Spleen (tissue), 11 donors: ENCODE results near the gene PRSS57. TPM values are rescaled to one million over a fixed set of nuclear protein-coding genes. Genes with fewer than 3 reads are reported as not detected.

Experiments
- DNase-seq: peaks from one replicate; pipeline ENCODE4 v3.0.0-alpha.2; 2020
- H3K27ac ChIP-seq, 8 donors: fragments of 200-600 bp; sonication (generic) in 7 of 8; 1 replicate in 4 of 8; 2 replicates in 4 of 8; pipeline versions ENCODE4 v1.5.0 to v1.8.0; 2016 to 2021; ENCODE audit warnings: inconsistent platforms in 4 of 8, mild to moderate bottlenecking in 4 of 8, moderate library complexity in 1 of 8
- H3K27me3 ChIP-seq, 7 donors: fragments of 200-600 bp; sonication (generic) in 6 of 7; replicated peaks in 1 of 7; 1 replicate in 4 of 7; 2 replicates in 3 of 7; pipeline versions ENCODE4 v1.5.0 to v1.8.0; 2016 to 2021; ENCODE audit warnings: inconsistent platforms in 3 of 7, mild to moderate bottlenecking in 1 of 7
- H3K36me3 ChIP-seq, 6 donors: fragments of 200-600 bp; sonication (generic) in 5 of 6; 1 replicate in 4 of 6; 2 replicates in 2 of 6; pipeline versions ENCODE4 v1.5.0 to v1.8.0; 2016 to 2021; ENCODE audit warnings: inconsistent platforms in 2 of 6
- H3K4me1 ChIP-seq, 6 donors: fragments of 200-600 bp; sonication (generic) in 5 of 6; 1 replicate in 3 of 6; 2 replicates in 3 of 6; pipeline versions ENCODE4 v1.5.0 to v1.8.0; 2016 to 2021; ENCODE audit warnings: inconsistent platforms in 3 of 6
- H3K4me3 ChIP-seq, 8 donors: fragments of 200-600 bp; sonication (generic) in 7 of 8; 1 replicate in 4 of 8; 2 replicates in 4 of 8; pipeline versions ENCODE4 v1.5.0 to v1.8.0; 2016 to 2021; ENCODE audit warnings: inconsistent platforms in 4 of 8, mild to moderate bottlenecking in 4 of 8, moderate library complexity in 2 of 8
- H3K9me3 ChIP-seq, 8 donors: fragments of 200-600 bp; sonication (generic) in 7 of 8; 1 replicate in 4 of 8; 2 replicates in 4 of 8; pipeline versions ENCODE4 v1.5.0 to v1.8.0; 2016 to 2021; ENCODE audit warnings: inconsistent platforms in 4 of 8
- POLR2A ChIP-seq, 3 donors: fragments of 450-650 bp; IDR thresholded peaks; one replicate each; pipeline ENCODE4 v1.5.1; 2017; ENCODE audit warnings: antibody characterized with exemption in 3 of 3, mild to moderate bottlenecking in 1 of 3
- POLR2AphosphoS5 ChIP-seq, 3 donors: sonication (generic); formaldehyde crosslinking; IDR thresholded peaks; one replicate each; pipeline ENCODE4 v1.5.1; 2017; ENCODE audit warnings: antibody characterized with exemption in 3 of 3
- WGBS, 5 donors: extraction: QIAGEN DNeasy Blood & Tissue Kit in 3 of 5; methylation state at CpG; one replicate each; pipeline versions ENCODE4 v1.1.5 to v1.1.7; 2013 to 2018; 5-methylcytosine and 5-hydroxymethylcytosine counted together
- intact Hi-C: fragments of 100-400 bp; cut with DNase I; formaldehyde crosslinking; loops from one replicate; pipeline ENCODE4 v1.15.0; 2023; ENCODE audit warnings: low total_unique reads
- polyA plus RNA-seq, 3 donors: library from polyadenylated mRNA; stranded (reverse); fragments of 200-250 nt; gene quantifications; one replicate each; pipeline ENCODE4 v1.2.1, GENCODE V29; 2013
- total RNA-seq, 7 donors: library from RNA; depleted of rRNA in 3 of 7; stranded (reverse); fragments of >200 nt in 3 of 7; fragmentation: NEBNext Ultra II Directional in 4 of 7; extraction: Animal tissue kit (Norgen Biotek cat#: 25700) in 4 of 7; gene quantifications; one replicate each; pipeline versions ENCODE4 v1.1.0 to v1.2.1, GENCODE V29; 2016 to 2021
- TF ChIP-seq, protein P1 (sequence below), 11 experiments: fragments of 200-600 bp in 7 of 11; fragments of 450-650 bp in 4 of 11; sonication (generic) in 4 of 11; IDR thresholded peaks in 8 of 11; conservative IDR thresholded peaks in 3 of 11; 1 replicate in 7 of 11; 2 replicates in 4 of 11; pipeline versions ENCODE4 v1.4.0 to v1.8.0; 2016 to 2021; ENCODE audit warnings: antibody characterized with exemption in 11 of 11, inconsistent platforms in 4 of 11, mild to moderate bottlenecking in 1 of 11
- donor health status: healthy with polysubstance abuse.
- donor health status: DM: no; HTN: no; CAD: no; lungs with moderate emphysema.
- donor health status: DM: no; HTN: no; CAD: no.
- donor health status: Bipolar disorder and iron deficiency.
- donor health status: healthy.
- donor health status: DM: no; HTN: no; CAD: no.
- donor health status: DM: yes; HTN: yes; CAD: no.

PRSS57 gene
- total and polyA plus RNA-seq, 10 donors, result 0.24 to 2.5 (median 0.54) TPM; not detected in 2

- Histone ChIP-seq H3K27ac (peak overlapping the region in 2 of 8 donors; percentile 21 to 86), H3K27me3 (peaks cover 0 to 24% (median 4%) of the 10 kb centered on the region in 7 donors), H3K4me3 (no peak overlapping the region), H3K9me3 (no peaks in the 10 kb centered on the region), H3K4me1 (peaks cover 8 to 62% (median 34%) of the 10 kb centered on the region in 6 donors), H3K36me3 (no peaks in the 10 kb centered on the region)
- no peak for DNase-seq
- WGBS, 5 donors, result 78 to 91% (median 87%) methylated on average over 13 of the region's 13 CpGs
- TF ChIP-seq, protein P1, sequence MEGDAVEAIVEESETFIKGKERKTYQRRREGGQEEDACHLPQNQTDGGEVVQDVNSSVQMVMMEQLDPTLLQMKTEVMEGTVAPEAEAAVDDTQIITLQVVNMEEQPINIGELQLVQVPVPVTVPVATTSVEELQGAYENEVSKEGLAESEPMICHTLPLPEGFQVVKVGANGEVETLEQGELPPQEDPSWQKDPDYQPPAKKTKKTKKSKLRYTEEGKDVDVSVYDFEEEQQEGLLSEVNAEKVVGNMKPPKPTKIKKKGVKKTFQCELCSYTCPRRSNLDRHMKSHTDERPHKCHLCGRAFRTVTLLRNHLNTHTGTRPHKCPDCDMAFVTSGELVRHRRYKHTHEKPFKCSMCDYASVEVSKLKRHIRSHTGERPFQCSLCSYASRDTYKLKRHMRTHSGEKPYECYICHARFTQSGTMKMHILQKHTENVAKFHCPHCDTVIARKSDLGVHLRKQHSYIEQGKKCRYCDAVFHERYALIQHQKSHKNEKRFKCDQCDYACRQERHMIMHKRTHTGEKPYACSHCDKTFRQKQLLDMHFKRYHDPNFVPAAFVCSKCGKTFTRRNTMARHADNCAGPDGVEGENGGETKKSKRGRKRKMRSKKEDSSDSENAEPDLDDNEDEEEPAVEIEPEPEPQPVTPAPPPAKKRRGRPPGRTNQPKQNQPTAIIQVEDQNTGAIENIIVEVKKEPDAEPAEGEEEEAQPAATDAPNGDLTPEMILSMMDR (IDR thresholded peaks at IDR 0.05 in 8 of 11, conservative IDR thresholded peaks at IDR 0.05 in 3 of 11), result no peak
- TF ChIP-seq POLR2A (IDR thresholded peaks at IDR 0.05) (no peak), POLR2AphosphoS5 (IDR thresholded peaks at IDR 0.05) (no peak)
- intact Hi-C loops, result no loop called here
Observed at GRCh38 chr19:725461-726089, 30.3 kb upstream of the PRSS57 start.

GRCh38 chr19:723714-724113, 28.5 kb upstream of the PRSS57 start:
- H3K4me3 ChIP-seq, result no peak overlapping the region
- no peak for DNase-seq
- peak overlapping the region in 2 of 8 donors; percentile 51 to 70 for H3K27ac ChIP-seq
- intact Hi-C loops, result no loop called here
- peaks cover 8 to 64% (median 39%) of the 10 kb centered on the region in 6 donors for H3K4me1 ChIP-seq
- TF ChIP-seq POLR2AphosphoS5 (IDR thresholded peaks at IDR 0.05) (no peak), POLR2A (IDR thresholded peaks at IDR 0.05) (no peak)
- TF ChIP-seq, protein P1 (IDR thresholded peaks at IDR 0.05 in 8 of 11, conservative IDR thresholded peaks at IDR 0.05 in 3 of 11), result no peak
- WGBS, 5 donors, result 79 to 91% (median 86%) methylated on average over 18 of the region's 18 CpGs
- H3K36me3 ChIP-seq, result no peaks in the 10 kb centered on the region
- peaks cover 0 to 42% (median 17%) of the 10 kb centered on the region in 7 donors for H3K27me3 ChIP-seq
- H3K9me3 ChIP-seq, result no peaks in the 10 kb centered on the region

GRCh38 chr19:723247-723646, 28.0 kb upstream of the PRSS57 start:
- DNase-seq, result no peak
- Histone ChIP-seq H3K27me3 (peaks cover 0 to 47% (median 18%) of the 10 kb centered on the region in 7 donors), H3K27ac (peak overlapping the region in 5 of 8 donors; percentile 51 to 70 (median 59)), H3K4me1 (peaks cover 8 to 66% (median 41%) of the 10 kb centered on the region in 6 donors), H3K4me3 (no peak overlapping the region), H3K36me3 (no peaks in the 10 kb centered on the region), H3K9me3 (no peaks in the 10 kb centered on the region)
- WGBS, 5 donors, result 69 to 85% (median 77%) methylated on average over 12 to 13 of the region's 13 CpGs
- TF ChIP-seq, protein P1 (IDR thresholded peaks at IDR 0.05 in 8 of 11, conservative IDR thresholded peaks at IDR 0.05 in 3 of 11), result no peak
- TF ChIP-seq POLR2AphosphoS5 (IDR thresholded peaks at IDR 0.05) (no peak), POLR2A (IDR thresholded peaks at IDR 0.05) (no peak)
- intact Hi-C loops, result no loop called here

DNA sequence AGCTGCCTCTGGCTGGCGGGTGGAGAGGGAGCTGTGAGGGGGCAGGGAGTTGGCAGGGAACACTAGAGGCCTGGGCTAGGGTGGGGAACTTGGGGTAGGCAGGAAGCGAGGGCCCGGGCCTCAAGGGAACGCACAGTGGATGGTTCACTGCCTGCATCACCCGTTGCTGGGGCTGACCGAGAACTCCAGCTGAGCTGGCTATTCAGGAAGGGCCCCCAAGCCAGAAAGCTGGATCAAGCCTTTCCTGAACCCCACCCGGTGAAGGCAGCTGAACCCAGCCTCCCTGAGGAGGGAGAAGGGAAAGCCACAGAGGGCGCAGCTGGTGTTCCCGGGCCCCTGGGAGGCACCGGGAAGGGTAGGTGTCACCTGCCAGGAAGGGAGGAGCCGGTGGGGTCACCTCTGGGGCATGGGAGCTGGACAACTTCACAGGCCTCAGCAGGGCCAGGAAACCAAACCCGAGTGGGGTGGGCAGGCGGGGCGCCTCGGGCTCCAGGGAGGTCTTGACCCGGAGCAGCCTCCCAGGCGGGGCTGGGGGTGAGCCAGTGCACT, 27.4 kb upstream of the PRSS57 start:
- Histone ChIP-seq H3K4me3 (no peak overlapping the region), H3K9me3 (no peaks in the 10 kb centered on the region), H3K27ac (peak overlapping the region in 6 of 8 donors; percentile 19 to 70 (median 56)), H3K36me3 (no peaks in the 10 kb centered on the region), H3K4me1 (peaks cover 8 to 63% (median 40%) of the 10 kb centered on the region in 6 donors), H3K27me3 (peaks cover 0 to 51% (median 18%) of the 10 kb centered on the region in 7 donors)
- TF ChIP-seq POLR2A (IDR thresholded peaks at IDR 0.05), result no peak
- TF ChIP-seq, protein P1 (IDR thresholded peaks at IDR 0.05 in 8 of 11, conservative IDR thresholded peaks at IDR 0.05 in 3 of 11), result no peak
- peak in 1 of 3 donors; percentile 34 for TF ChIP-seq POLR2AphosphoS5 (IDR thresholded peaks at IDR 0.05)
- 20 to 40% (median 26%) methylated on average over 7 to 17 of the region's 17 CpGs for WGBS, 5 donors
- DNase-seq, result peak; percentile 82
- intact Hi-C loops, result no loop called here
